Measurements from ENCODE around the gene MEGF11.

The MEGF11 gene

GRCh38 chr15:66070220-66070934 is 183.2 kb downstream of the MEGF11 start:
- DNase-seq (ENCODE audit: extremely low spot score), result no peak
- ChIA-PET POLR2A (no interaction called here), CTCF (interaction anchor here (0.6 to 1.4 kb wide), 2 partner anchors 11 to 18 kb away, joined by 3 read pairs; no protein-coding TSS in a partner anchor)

GRCh38 chr15:66069751-66070150 is 183.8 kb downstream of the MEGF11 start:
- POLR2A ChIA-PET, result no interaction called here
- CTCF ChIA-PET, result interaction anchor here (0.6 kb wide), 1 partner anchor 17 kb away, joined by 3 read pairs; no protein-coding TSS in a partner anchor
- DNase-seq (ENCODE audit: extremely low spot score), result no peak
- TF ChIP-seq ZNF384 (IDR thresholded peaks at IDR 0.05), result no peak
- no peak for TF ChIP-seq NFRKB (IDR thresholded peaks at IDR 0.05)
- TF ChIP-seq FOXM1 (IDR thresholded peaks at IDR 0.05; ENCODE audit: borderline replicate concordance), result no peak
- no peak for TF ChIP-seq ELF4 (IDR thresholded peaks at IDR 0.05)
- TF ChIP-seq PKNOX1 (IDR thresholded peaks at IDR 0.05), result no peak
- TF ChIP-seq L3MBTL2 (conservative IDR thresholded peaks at IDR 0.05), result no peak
- no peak for TF ChIP-seq FOXA1 (IDR thresholded peaks at IDR 0.05)
- TF ChIP-seq ARNT (IDR thresholded peaks at IDR 0.05), result no peak

More at GRCh38 chr15:66070220-66070934, 183.2 kb downstream of the MEGF11 start:
- no peak for TF ChIP-seq FOXM1 (IDR thresholded peaks at IDR 0.05; ENCODE audit: borderline replicate concordance)
- TF ChIP-seq LEF1 (IDR thresholded peaks at IDR 0.05; ENCODE audit: borderline replicate concordance), result no peak
- TF ChIP-seq SP1 (IDR thresholded peaks at IDR 0.05), result no peak
- no peak for TF ChIP-seq HDGF (IDR thresholded peaks at IDR 0.05; ENCODE audit: borderline replicate concordance)
- TF ChIP-seq ELF4 (IDR thresholded peaks at IDR 0.05), result no peak
- TF ChIP-seq ARNT (IDR thresholded peaks at IDR 0.05), result no peak
- no peak for TF ChIP-seq CTBP1 (IDR thresholded peaks at IDR 0.05; ENCODE audit: borderline replicate concordance)

- POLR2A ChIA-PET, result no interaction called here
- TF ChIP-seq NFRKB (IDR thresholded peaks at IDR 0.05), result no peak
- TF ChIP-seq ZNF384 (IDR thresholded peaks at IDR 0.05), result no peak
- no peak for TF ChIP-seq ARNT (IDR thresholded peaks at IDR 0.05)
- no peak for TF ChIP-seq HDGF (IDR thresholded peaks at IDR 0.05; ENCODE audit: borderline replicate concordance)
- no peak for TF ChIP-seq PKNOX1 (IDR thresholded peaks at IDR 0.05)
- no peak for TF ChIP-seq L3MBTL2 (conservative IDR thresholded peaks at IDR 0.05)
- TF ChIP-seq LEF1 (IDR thresholded peaks at IDR 0.05; ENCODE audit: borderline replicate concordance), result no peak
- TF ChIP-seq FOXK2 (IDR thresholded peaks at IDR 0.05), result no peak
- no peak for TF ChIP-seq BHLHE40 (IDR thresholded peaks at IDR 0.05; ENCODE audit: borderline replicate concordance)
- no peak for TF ChIP-seq ELF4 (IDR thresholded peaks at IDR 0.05)
- no peak for TF ChIP-seq CTBP1 (IDR thresholded peaks at IDR 0.05; ENCODE audit: borderline replicate concordance)
- TF ChIP-seq FOXM1 (IDR thresholded peaks at IDR 0.05; ENCODE audit: borderline replicate concordance), result no peak
- no peak for DNase-seq (ENCODE audit: extremely low spot score)
- CTCF ChIA-PET, result no interaction called here
Measured at GRCh38 chr15:66068801-66069200, 184.7 kb downstream of the MEGF11 start.

DNA sequence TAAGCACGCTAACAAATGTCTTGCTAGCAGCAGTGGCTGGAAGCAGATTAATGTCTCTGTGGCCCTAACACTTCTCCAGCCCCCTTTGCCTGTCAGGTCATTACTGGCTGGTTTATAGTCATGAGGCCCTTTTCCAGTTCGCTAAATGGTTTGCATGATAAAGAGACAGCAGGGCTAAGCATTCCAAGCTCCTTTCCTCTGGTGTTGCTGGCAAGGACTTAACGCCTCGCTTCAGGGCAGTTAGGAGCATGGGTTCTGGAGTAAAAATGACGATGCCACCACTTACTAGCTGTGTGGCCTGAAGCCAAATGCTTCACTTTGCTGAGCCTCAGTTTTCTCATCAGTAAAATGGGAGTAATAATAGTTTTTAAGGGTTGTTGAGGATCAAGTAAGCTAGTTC is 185.9 kb downstream of the MEGF11 start:
- no peak for TF ChIP-seq L3MBTL2 (conservative IDR thresholded peaks at IDR 0.05)
- TF ChIP-seq FOXA1 (IDR thresholded peaks at IDR 0.05), result no peak
- no peak for TF ChIP-seq ELF4 (IDR thresholded peaks at IDR 0.05)
- TF ChIP-seq CTBP1 (IDR thresholded peaks at IDR 0.05; ENCODE audit: borderline replicate concordance), result no peak
- no peak for TF ChIP-seq LEF1 (IDR thresholded peaks at IDR 0.05; ENCODE audit: borderline replicate concordance)
- TF ChIP-seq BHLHE40 (IDR thresholded peaks at IDR 0.05; ENCODE audit: borderline replicate concordance), result no peak
- ChIA-PET POLR2A (no interaction called here), CTCF (interaction anchor here (0.7 kb wide), 1 partner anchor 10 kb away, joined by 4 read pairs; no protein-coding TSS in a partner anchor)
- no peak for DNase-seq (ENCODE audit: extremely low spot score)

- DNase-seq (ENCODE audit: extremely low spot score), result no peak
- no peak for TF ChIP-seq CTBP1 (IDR thresholded peaks at IDR 0.05; ENCODE audit: borderline replicate concordance)
- no peak for TF ChIP-seq SP1 (IDR thresholded peaks at IDR 0.05)
- TF ChIP-seq TARDBP (IDR thresholded peaks at IDR 0.05), result no peak
- no peak for TF ChIP-seq FOXK2 (IDR thresholded peaks at IDR 0.05)
- no peak for TF ChIP-seq LEF1 (IDR thresholded peaks at IDR 0.05; ENCODE audit: borderline replicate concordance)
- TF ChIP-seq FOXM1 (IDR thresholded peaks at IDR 0.05; ENCODE audit: borderline replicate concordance), result no peak
- no peak for TF ChIP-seq FOXA1 (IDR thresholded peaks at IDR 0.05)
- TF ChIP-seq SUZ12 (IDR thresholded peaks at IDR 0.05), result no peak
- TF ChIP-seq PKNOX1 (IDR thresholded peaks at IDR 0.05), result no peak
- TF ChIP-seq ARNT (IDR thresholded peaks at IDR 0.05), result no peak
- ChIA-PET CTCF (interaction anchor here (0.6 kb wide), 1 partner anchor 9 kb away, joined by 3 read pairs; no protein-coding TSS in a partner anchor), POLR2A (no interaction called here)
Measured at GRCh38 chr15:66066481-66066880, 187.1 kb downstream of the MEGF11 start.

- ChIA-PET POLR2A (no interaction called here), CTCF (interaction anchor here (0.6 kb wide), 1 partner anchor 8 kb away, joined by 3 read pairs; no protein-coding TSS in a partner anchor)
- DNase-seq (ENCODE audit: extremely low spot score), result no peak
- TF ChIP-seq ARNT (IDR thresholded peaks at IDR 0.05), result no peak
Measured at GRCh38 chr15:66066005-66066404, 187.5 kb downstream of the MEGF11 start.

DNA sequence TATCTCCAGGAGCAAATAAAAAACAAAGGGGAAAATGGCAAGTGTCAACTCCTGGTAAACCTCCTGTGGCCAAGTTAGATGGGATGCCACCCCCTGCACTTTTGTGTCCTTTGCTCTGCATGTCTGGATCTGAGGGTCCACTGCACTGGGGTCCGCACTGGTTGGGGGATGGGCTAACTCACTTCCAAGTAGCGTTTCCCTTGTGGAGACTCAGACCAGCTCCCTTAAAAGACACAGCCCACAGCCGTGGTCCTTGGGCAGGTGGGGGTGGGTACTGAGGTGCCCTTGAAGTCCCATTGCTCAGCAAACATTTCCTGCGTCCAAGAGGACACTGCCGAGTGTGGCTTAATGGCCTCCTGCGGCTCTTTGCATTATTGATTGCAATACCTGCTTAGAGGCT is 188.2 kb downstream of the MEGF11 start:
- ChIA-PET CTCF (no interaction called here), POLR2A (no interaction called here)
- DNase-seq (ENCODE audit: extremely low spot score), result no peak

More for the DNA sequence above, 188.2 kb downstream of the MEGF11 start:
- TF ChIP-seq BHLHE40 (IDR thresholded peaks at IDR 0.05; ENCODE audit: borderline replicate concordance) (no peak), CTBP1 (IDR thresholded peaks at IDR 0.05; ENCODE audit: borderline replicate concordance) (no peak), PKNOX1 (IDR thresholded peaks at IDR 0.05) (no peak), FOXM1 (IDR thresholded peaks at IDR 0.05; ENCODE audit: borderline replicate concordance) (no peak), SUZ12 (IDR thresholded peaks at IDR 0.05) (no peak)
